ENCODE results near the gene IWS1. TPM values are rescaled to one million over a fixed set of nuclear protein-coding genes. Genes with fewer than 3 reads are reported as not detected.

Gene IWS1
- total RNA-seq, 1 experiment from 2014 or later: 66.8 TPM

GRCh38 chr2:127508631-127509034, 17.7 kb downstream of the IWS1 start:
- Histone ChIP-seq H3K4me3 (no peak overlapping the region), H3K9me3 (replicated peaks) (no peaks in the 10 kb centered on the region), H3K4me1 (peaks cover 13% of the 10 kb centered on the region), H3K27me3 (no peaks in the 10 kb centered on the region), H3K36me3 (peaks cover 31% of the 10 kb centered on the region), H3K27ac (peak overlapping the region; percentile 35)
- DNase-seq: peak; percentile 95 to 98

- no peak overlapping the region for H3K4me3 ChIP-seq
Measured at GRCh38 chr2:127508023-127508630, 18.2 kb downstream of the IWS1 start.

GRCh38 chr2:127506510-127506909, 19.8 kb downstream of the IWS1 start:
- H3K27ac ChIP-seq: no peak overlapping the region
- peaks cover 13% of the 10 kb centered on the region for H3K4me1 ChIP-seq
- H3K4me3 ChIP-seq: no peak overlapping the region
- no peaks in the 10 kb centered on the region for H3K9me3 ChIP-seq (replicated peaks)
- no peaks in the 10 kb centered on the region for H3K27me3 ChIP-seq
- no peak for DNase-seq
- H3K36me3 ChIP-seq: peaks cover 47% of the 10 kb centered on the region

More at GRCh38 chr2:127508023-127508630, 18.2 kb downstream of the IWS1 start:
- Histone ChIP-seq H3K27ac (peak overlapping the region; percentile 9), H3K36me3 (peaks cover 37% of the 10 kb centered on the region), H3K4me1 (peaks cover 13% of the 10 kb centered on the region), H3K27me3 (no peaks in the 10 kb centered on the region), H3K9me3 (replicated peaks) (no peaks in the 10 kb centered on the region)
- DNase-seq: no peak

- no peaks in the 10 kb centered on the region for H3K9me3 ChIP-seq (replicated peaks)
- no peaks in the 10 kb centered on the region for H3K27me3 ChIP-seq
- no peak overlapping the region for H3K4me3 ChIP-seq
- H3K36me3 ChIP-seq: peaks cover 61% of the 10 kb centered on the region
- no peak for DNase-seq
- no peak overlapping the region for H3K27ac ChIP-seq
- H3K4me1 ChIP-seq: peaks cover 13% of the 10 kb centered on the region
Measured at GRCh38 chr2:127504552-127505430, 21.5 kb downstream of the IWS1 start.

GRCh38 chr2:127503491-127503890, 22.8 kb downstream of the IWS1 start:
- Histone ChIP-seq H3K9me3 (replicated peaks) (no peaks in the 10 kb centered on the region), H3K27me3 (no peaks in the 10 kb centered on the region), H3K4me3 (no peak overlapping the region), H3K4me1 (peaks cover 9% of the 10 kb centered on the region), H3K36me3 (peaks cover 71% of the 10 kb centered on the region), H3K27ac (no peak overlapping the region)
- no peak for DNase-seq

GRCh38 chr2:127498386-127498785, 27.9 kb downstream of the IWS1 start:
- no peak overlapping the region for H3K27ac ChIP-seq
- no peaks in the 10 kb centered on the region for H3K27me3 ChIP-seq
- peaks cover 4% of the 10 kb centered on the region; the same call in 1 of the 2 replicates for H3K4me1 ChIP-seq
- H3K4me3 ChIP-seq: no peak overlapping the region
- peaks cover 86% of the 10 kb centered on the region for H3K36me3 ChIP-seq
- no peak for DNase-seq
- no peaks in the 10 kb centered on the region for H3K9me3 ChIP-seq (replicated peaks)

- Histone ChIP-seq H3K4me3 (no peak overlapping the region), H3K36me3 (peaks cover 94% of the 10 kb centered on the region), H3K27me3 (no peaks in the 10 kb centered on the region), H3K4me1 (peaks cover 3% of the 10 kb centered on the region; the same call in 1 of the 2 replicates), H3K9me3 (replicated peaks) (no peaks in the 10 kb centered on the region), H3K27ac (no peak overlapping the region)
- no peak for DNase-seq
Measured at GRCh38 chr2:127490283-127490682, 36.0 kb downstream of the IWS1 start.

GRCh38 chr2:127486247-127487058, 39.8 kb downstream of the IWS1 start:
- peaks cover 88% of the 10 kb centered on the region for H3K36me3 ChIP-seq
- no peaks in the 10 kb centered on the region for H3K9me3 ChIP-seq (replicated peaks)
- no peak for DNase-seq
- H3K27ac ChIP-seq: no peak overlapping the region
- no peak overlapping the region for H3K4me3 ChIP-seq
- no peaks in the 10 kb centered on the region for H3K4me1 ChIP-seq
- no peaks in the 10 kb centered on the region for H3K27me3 ChIP-seq

GRCh38 chr2:127485694-127486071, 40.6 kb downstream of the IWS1 start:
- Histone ChIP-seq H3K36me3 (peaks cover 91% of the 10 kb centered on the region), H3K27me3 (no peaks in the 10 kb centered on the region), H3K27ac (no peak overlapping the region), H3K4me1 (no peaks in the 10 kb centered on the region), H3K9me3 (replicated peaks) (no peaks in the 10 kb centered on the region), H3K4me3 (no peak overlapping the region)
- DNase-seq: no peak

- Histone ChIP-seq H3K4me1 (no peaks in the 10 kb centered on the region), H3K27me3 (no peaks in the 10 kb centered on the region), H3K27ac (no peak overlapping the region), H3K4me3 (no peak overlapping the region), H3K9me3 (replicated peaks) (no peaks in the 10 kb centered on the region), H3K36me3 (peaks cover 88% of the 10 kb centered on the region)
- DNase-seq: no peak
Measured at GRCh38 chr2:127485051-127485693, 41.1 kb downstream of the IWS1 start.

- peaks cover 57% of the 10 kb centered on the region for H3K36me3 ChIP-seq
- H3K4me3 ChIP-seq: no peak overlapping the region
- H3K4me1 ChIP-seq: no peaks in the 10 kb centered on the region
- H3K9me3 ChIP-seq (replicated peaks): no peaks in the 10 kb centered on the region
- H3K27me3 ChIP-seq: no peaks in the 10 kb centered on the region
- DNase-seq: no peak
- H3K27ac ChIP-seq: no peak overlapping the region
Measured at GRCh38 chr2:127482031-127482430, 44.3 kb downstream of the IWS1 start.

- Histone ChIP-seq H3K27ac (no peak overlapping the region), H3K27me3 (no peaks in the 10 kb centered on the region), H3K9me3 (replicated peaks) (no peaks in the 10 kb centered on the region), H3K4me1 (no peaks in the 10 kb centered on the region), H3K36me3 (peaks cover 38% of the 10 kb centered on the region), H3K4me3 (no peak overlapping the region)
- DNase-seq: no peak
Measured at GRCh38 chr2:127479866-127480743, 46.2 kb downstream of the IWS1 start.

GRCh38 chr2:127479219-127479825, 47.0 kb downstream of the IWS1 start:
- DNase-seq: peak in 1 of 2 experiments; percentile 80
- Histone ChIP-seq H3K27ac (no peak overlapping the region), H3K9me3 (replicated peaks) (no peaks in the 10 kb centered on the region), H3K27me3 (no peaks in the 10 kb centered on the region), H3K36me3 (peaks cover 32% of the 10 kb centered on the region), H3K4me1 (no peaks in the 10 kb centered on the region), H3K4me3 (no peak overlapping the region)

Measured in SJCRH30 (cell line).